OCI-M2 (cell line): ENCODE data around the gene CACNA1H.

Experiments
- DNase-seq: peaks from one replicate; lab custom pipeline; 2025; ENCODE audit not compliant: unreplicated experiment; lab: John Stamatoyannopoulos, UW

Gene CACNA1H

DNA sequence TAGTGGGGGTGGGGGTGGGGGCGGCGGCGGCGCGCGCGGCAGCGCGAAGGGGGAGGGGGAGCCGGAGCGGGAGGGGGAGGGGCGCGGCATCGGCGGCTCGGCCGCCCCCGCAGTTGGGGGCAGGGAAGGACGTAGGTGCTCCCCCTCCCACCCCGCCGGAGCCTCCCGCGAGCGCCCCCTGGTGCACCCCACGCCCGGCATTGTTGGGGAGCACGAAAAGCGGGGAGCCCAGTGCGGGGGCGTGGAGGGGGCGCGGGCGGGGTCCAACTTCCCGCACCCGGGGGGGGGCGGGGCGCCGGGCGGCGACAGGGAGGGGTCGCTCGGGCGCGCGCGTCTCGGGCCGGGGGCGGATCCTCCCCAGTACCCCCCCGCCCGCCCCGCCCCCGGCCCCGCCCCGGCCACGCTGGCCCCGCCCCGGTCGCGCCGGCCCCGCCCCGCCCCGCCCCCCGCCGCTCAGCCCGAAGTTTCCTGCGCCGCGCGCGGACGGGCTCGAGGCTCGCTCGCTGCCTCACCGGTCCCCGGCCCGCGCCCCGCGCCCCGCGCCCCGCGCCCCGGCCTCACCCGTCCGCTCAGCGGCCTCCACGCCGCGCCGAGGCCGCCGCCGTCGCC lies at the start of gene CACNA1H:
CACNA1H (plus strand) TSS at position 456 of the 609 bp plus-strand sequence. CDS start 632 bp downstream, outside the sequence.
- no peak for DNase-seq

DNA sequence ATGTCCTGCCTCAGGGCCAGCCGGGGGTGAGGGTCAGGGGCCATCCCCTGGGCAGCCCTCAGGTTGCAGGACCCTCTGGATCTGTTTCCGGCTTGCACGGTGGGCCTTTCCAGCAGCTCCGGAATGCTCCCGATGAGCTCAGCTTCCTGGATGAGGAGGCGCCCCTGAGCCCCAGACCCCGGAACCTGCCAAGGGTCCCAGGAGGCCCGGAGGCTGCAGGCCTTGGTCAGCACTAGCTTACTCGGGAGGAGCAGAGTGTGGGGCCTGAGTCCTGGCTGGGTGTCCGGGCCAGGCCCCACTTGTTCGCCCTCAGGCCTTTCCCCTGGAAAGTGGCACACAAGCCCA lies 49.3 kb upstream of the CACNA1H start:
- no peak for DNase-seq

- DNase-seq, result no peak
Observed at GRCh38 chr16:1105888-1106620, 46.9 kb upstream of the CACNA1H start.

DNA sequence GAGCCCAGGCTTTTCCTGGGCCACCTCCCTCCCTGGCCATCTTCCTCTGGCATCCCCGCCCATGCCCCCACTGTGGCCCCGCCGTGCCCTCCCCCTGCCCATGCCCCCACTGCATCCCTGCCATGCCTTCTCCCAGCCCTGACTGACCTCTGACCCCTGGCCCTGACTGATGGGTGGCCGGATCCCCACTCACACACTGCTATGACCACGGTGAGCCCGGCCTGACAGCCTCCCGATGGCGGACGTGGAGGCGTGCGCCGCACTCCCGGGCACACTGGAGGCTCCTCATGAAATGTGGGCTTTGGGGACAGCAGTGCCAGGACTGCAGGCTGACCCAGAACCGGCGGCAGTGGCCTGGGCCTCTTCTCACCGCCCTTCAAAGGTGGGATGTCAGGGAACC lies 46.2 kb upstream of the CACNA1H start:
- DNase-seq, result no peak

GRCh38 chr16:1107141-1107540 lies 45.8 kb upstream of the CACNA1H start:
- no peak for DNase-seq

DNA sequence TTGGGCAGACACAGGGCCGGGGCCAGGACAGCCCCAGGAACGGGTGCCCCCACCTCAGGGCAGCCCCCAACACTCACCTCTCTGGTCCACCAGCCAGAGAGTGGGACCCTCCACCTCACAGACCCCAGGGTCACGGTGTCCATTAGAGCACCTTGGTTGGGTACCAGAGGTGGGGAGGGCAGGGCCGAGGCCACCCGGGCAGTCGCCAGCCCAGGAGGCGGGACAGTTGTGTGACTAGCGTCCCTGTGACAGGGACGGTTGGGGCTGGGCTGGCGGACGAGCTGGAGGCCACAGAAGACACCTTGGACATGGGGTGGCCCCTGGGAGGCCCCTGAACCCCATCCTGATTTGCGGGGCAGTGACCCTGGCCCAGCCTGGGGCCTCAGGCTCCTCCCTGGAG lies 45.2 kb upstream of the CACNA1H start:
- no peak for DNase-seq

DNA sequence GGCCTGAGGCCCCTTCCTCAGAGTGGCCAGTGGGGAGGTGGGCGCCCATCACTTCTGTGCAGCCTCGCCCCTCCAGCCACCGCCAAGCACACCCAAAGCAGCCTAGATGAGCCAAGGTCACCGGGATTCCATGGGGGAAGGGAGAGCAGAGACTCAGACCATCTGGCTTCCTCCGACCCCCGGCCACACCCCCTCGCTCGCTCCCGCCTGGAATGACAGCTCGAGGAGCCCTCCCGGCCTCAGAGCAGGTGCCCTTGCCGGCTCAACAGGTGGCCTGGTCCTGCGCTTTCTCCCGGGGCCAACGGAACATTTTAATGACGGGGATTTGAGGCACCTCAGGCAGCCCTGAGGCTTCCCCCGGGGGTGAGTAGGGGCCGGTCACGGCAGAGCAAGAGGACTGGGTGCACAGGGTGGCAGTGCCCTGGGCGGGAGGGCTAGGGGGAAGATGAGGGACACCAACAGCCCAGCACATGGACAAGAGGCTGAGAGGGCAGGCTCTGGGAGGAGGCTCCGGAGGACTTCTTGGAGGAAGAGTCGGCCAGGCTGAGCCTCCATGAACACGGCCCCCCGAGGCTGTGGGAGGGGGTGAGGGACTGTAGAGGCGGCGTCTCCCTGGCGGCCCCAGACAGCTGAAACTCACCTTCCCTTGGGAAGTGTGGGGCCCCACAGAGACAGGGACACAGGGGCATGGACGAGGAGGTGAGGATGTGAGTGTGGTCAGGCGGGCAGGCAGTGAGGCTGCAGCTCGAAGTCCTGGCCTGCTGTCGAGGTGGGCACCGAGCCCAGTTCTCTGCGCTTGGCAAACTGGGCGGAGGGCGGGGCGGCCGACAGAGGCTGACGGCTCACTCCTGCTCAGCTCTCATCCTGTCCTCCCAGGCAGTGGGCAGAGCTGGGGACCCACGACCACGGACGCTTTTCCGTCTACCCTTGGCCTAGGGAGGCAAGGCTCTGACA lies 44.3 kb upstream of the CACNA1H start:
- DNase-seq, result no peak

- DNase-seq, result no peak
Observed at GRCh38 chr16:1109648-1110047, 43.3 kb upstream of the CACNA1H start.

DNA sequence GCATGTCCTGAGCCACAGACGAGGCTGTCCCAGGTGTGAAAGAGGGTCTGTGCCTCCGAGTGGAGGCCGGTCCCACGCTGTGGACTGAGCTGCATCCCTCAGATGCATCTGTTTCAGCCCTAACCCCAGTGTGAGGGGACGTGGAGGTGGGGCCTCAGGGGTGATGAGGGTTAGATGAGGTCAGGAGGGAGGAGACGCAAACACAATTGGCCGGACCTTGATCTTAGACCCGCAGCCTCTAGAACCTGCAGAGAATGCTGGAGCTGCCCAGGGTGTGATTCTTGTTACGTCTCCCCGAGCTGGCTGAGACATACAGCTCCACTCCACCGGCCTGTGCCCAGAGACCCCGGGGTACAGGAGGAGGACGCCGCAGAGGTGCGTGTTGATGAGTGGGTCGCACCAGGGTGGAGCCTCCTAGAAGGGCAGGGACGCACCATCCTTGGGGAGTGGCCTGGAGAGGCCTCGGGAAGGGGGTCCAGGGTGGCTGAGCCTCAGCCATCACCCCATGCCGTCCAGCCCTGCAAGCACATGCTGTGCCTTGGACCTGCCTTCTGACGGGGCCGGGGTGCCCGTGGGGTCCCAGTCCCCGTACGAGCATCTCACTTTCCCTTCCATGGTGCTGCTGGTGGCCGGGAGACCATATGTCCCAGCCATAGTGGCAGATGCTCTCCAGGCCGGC lies 40.3 kb upstream of the CACNA1H start:
- DNase-seq, result no peak

GRCh38 chr16:1113489-1113888 lies 39.4 kb upstream of the CACNA1H start:
- no peak for DNase-seq

- DNase-seq, result no peak
Observed at GRCh38 chr16:1113889-1114526, 38.9 kb upstream of the CACNA1H start.

GRCh38 chr16:1116693-1117077 lies 36.2 kb upstream of the CACNA1H start:
- DNase-seq, result no peak

DNA sequence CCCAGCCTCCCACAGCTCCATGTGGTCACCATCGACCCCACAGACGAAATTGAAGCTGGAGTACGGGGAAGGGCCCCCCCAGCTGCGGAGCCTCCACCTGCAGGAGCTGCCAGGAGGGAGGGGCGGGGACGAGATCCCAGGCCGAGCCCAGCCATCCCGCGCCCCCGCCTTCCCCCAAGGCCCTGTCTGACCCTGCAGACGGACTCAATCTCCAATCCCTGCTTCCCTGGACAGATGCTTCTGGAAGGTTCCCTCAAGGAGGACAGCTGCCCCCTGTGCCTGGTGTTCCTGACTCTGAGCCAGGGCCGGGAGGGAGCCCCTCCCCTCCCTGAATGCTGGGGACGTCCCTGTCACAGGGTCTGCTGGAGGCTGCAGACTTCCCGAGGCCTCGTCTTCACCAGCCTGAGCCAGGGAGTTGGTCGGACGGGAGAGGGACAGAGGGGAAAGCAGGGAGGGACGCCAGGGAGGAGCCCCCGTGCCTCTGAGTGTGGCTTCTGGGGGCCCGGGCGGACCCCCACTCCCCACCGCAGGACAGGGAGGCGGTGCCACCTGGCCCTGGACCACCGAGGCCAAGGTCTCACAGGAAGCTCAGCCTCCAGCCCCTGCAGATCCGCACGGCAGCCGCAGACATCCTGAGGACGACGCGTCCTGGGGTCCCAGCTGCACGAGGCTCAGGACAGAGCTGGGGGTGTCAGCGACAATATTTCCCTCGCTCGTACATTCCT lies 35.6 kb upstream of the CACNA1H start:
- DNase-seq, result no peak

DNA sequence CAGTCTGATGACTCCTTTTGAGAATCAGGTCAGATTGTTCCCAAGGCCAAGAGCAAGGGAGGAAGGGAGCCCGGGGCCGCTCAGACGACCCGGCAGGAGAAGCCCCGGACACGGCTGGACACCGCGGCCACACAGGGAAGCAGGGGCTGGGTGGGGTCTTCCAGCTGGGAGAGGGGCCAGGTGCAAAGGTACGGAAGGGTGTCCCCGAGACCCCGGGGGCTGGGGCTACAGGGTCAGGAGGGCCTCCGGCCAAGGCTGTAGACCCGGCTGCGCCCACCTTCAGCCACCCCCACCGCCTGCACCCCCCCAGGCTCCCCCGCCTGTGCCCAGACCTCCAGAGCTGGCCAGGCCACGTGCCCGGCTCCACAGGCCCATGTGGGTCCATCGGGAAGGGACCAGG lies 35.0 kb upstream of the CACNA1H start:
- DNase-seq, result no peak

- DNase-seq, result no peak
Observed at GRCh38 chr16:1119129-1119528, 33.8 kb upstream of the CACNA1H start.

- DNase-seq, result no peak
Observed at GRCh38 chr16:1119766-1120576, 32.9 kb upstream of the CACNA1H start.

- no peak for DNase-seq
Observed at GRCh38 chr16:1120577-1120941, 32.3 kb upstream of the CACNA1H start.

DNA sequence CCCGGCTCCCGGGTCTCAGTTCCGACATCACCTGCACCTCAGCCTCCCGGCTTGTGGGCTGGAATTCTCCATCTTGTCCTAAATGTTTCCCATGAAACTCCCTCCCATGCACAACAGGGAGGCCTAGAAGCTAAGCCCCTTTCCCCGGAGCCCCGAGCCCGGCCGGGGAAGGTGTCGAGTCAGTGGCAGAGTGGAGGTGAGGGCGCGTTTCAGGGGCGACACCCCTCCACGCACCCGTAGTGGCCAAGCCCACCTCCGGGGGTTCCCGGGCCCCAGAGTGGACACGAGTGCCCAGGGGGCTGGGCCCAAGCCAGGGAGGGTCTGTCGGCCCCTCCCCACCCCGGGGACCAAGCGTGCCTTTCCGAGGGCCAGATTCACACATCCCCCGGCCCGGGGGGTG lies 31.9 kb upstream of the CACNA1H start:
- no peak for DNase-seq

DNA sequence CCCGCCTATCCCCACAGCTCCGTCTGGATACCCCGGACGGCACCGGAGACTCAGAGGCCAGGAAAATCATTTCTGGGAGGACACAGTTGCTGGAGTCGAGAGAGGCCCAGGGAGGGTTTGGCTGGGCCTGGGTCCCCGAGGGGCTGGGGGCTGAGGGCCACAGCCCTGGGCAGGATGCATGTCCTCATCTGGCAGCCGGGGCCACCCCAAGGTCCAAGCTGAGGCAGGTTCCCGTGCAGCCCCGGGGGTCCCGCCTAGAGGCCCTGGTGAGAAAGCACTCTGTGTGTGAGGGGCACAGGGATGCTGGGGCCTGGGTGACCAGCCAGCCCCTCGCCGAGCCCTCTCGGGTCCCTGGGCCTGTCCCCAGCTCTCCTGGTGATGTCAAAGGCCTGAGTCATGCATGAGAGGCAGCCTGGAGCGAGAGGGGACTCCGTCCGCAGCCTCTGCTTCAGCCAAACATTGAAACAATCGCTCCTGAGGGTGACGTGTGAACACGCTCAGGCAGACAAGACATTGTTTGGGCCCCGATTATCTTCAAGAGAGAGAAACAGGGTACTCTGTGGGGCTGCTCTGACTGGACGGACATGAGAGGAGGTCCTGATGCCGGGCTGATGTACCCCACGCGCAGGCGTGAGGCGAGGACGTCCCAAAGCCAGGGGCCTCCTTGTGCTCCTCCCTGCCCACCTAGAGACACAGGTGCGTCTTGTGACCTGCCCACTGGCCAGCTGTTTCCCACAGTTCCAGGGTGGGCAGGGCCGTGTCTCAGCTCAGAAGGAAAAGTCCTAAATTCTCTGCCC lies 31.1 kb upstream of the CACNA1H start:
- DNase-seq, result no peak
